PC-3 (cell line): ENCODE data around the gene NKAIN2. TPM values are rescaled to one million over a fixed set of nuclear protein-coding genes. Genes with fewer than 3 reads are reported as not detected.
A peak's percentile ranks its signal among the peaks of the same experiment; 100 is the strongest.

Source experiments
- ATAC-seq: fragments of 200-7000 bp; cut with Tn5 transposase; 2 replicates; pipeline ENCODE4 v1.9.1; 2020; ENCODE audit warnings: mild to moderate bottlenecking, moderate library complexity
- BruUV-seq: library from RNA; stranded (reverse); fragments of 400-500 nt; replicated peaks from 2 replicates; lab custom pipeline; 2021; lab: Mats Ljungman, UMichigan
- CTCF ChIA-PET: fragments of 300-600 bp; sonication (Branson Sonifier 250); formaldehyde crosslinking; loops from one replicate; lab custom pipeline; 2022; ENCODE audit warnings: antibody characterized with exemption; lab: Charles Lee
- POLR2A ChIA-PET: fragments of 300-600 bp; sonication (Branson Sonifier 250); formaldehyde crosslinking; loops from one replicate; lab custom pipeline; 2022; ENCODE audit warnings: antibody characterized with exemption; ENCODE audit not compliant: unreplicated experiment; lab: Charles Lee
- DNase-seq: peaks from one replicate; pipeline ENCODE4 v3.0.0-alpha.2; 2015
- H2AFZ ChIP-seq: fragments of 300-600 bp; sonication (generic); 2 replicates; pipeline ENCODE4 v1.6.0; 2016; ENCODE audit warnings: antibody characterized with exemption, low read length
- H3F3A ChIP-seq: fragments of 300-600 bp; sonication (generic); one replicate; pipeline ENCODE4 v1.6.0; 2017; ENCODE audit warnings: antibody characterized with exemption, low read length, control low read depth, mild to moderate bottlenecking; ENCODE audit not compliant: unreplicated experiment
- H3K27ac ChIP-seq: fragments of 300-600 bp; sonication (generic); 2 replicates; pipeline ENCODE4 v1.5.1; 2016; ENCODE audit warnings: mild to moderate bottlenecking, low read length
- H3K27me3 ChIP-seq: fragments of 300-600 bp; sonication (generic); 2 replicates; pipeline ENCODE4 v1.6.1; 2016; ENCODE audit warnings: low read length, mixed read lengths
- H3K36me3 ChIP-seq: fragments of 300-600 bp; sonication (generic); 2 replicates; pipeline ENCODE4 v1.6.1; 2016; ENCODE audit warnings: low read depth, mixed run types, low read length, mixed read lengths
- H3K4me1 ChIP-seq: fragments of 300-600 bp; sonication (generic); 2 replicates; pipeline ENCODE4 v1.5.1; 2016; ENCODE audit warnings: low read length; ENCODE audit not compliant: insufficient read depth
- H3K4me2 ChIP-seq: fragments of 300-600 bp; sonication (generic); 2 replicates; pipeline ENCODE4 v1.6.0; 2016; ENCODE audit warnings: low read length
- H3K4me3 ChIP-seq: fragments of 300-600 bp; sonication (generic); 2 replicates; pipeline ENCODE4 v1.5.1; 2016; ENCODE audit warnings: mild to moderate bottlenecking, low read length, mixed read lengths
- H3K79me2 ChIP-seq: fragments of 300-600 bp; sonication (generic); 2 replicates; pipeline ENCODE4 v1.6.1; 2017; ENCODE audit warnings: low read length, mixed read lengths
- H3K9ac ChIP-seq: fragments of 300-600 bp; sonication (generic); 2 replicates; pipeline ENCODE4 v1.6.0; 2016; ENCODE audit warnings: mild to moderate bottlenecking, low read length
- H3K9me2 ChIP-seq: fragments of 300-600 bp; sonication (generic); replicated peaks from 2 replicates; pipeline ENCODE4 v1.6.1; 2016; ENCODE audit warnings: mixed run types, low read length, mixed read lengths
- H3K9me3 ChIP-seq: fragments of 300-600 bp; sonication (generic); 2 replicates; pipeline ENCODE4 v1.6.1; 2016; ENCODE audit warnings: low read length, mixed read lengths
- H4K20me1 ChIP-seq: fragments of 300-600 bp; sonication (generic); 2 replicates; pipeline ENCODE4 v1.6.1; 2016; ENCODE audit warnings: low read length, mixed read lengths
- EZH2 ChIP-seq: fragments of 300-600 bp; sonication (generic); IDR thresholded peaks from one replicate; pipeline ENCODE4 v1.6.1; 2017; ENCODE audit warnings: antibody characterized with exemption, mild to moderate bottlenecking, low read length; ENCODE audit not compliant: unreplicated experiment
- EZH2phosphoT487 ChIP-seq: fragments of 300-600 bp; sonication (generic); IDR thresholded peaks from 2 replicates; pipeline ENCODE4 v1.6.1; 2018; ENCODE audit warnings: mild to moderate bottlenecking, antibody characterized with exemption, low read length, borderline replicate concordance
- intact Hi-C: fragments of 100-400 bp; cut with micrococcal nuclease; formaldehyde crosslinking; loops from 2 replicates; pipeline ENCODE4 v1.9.0; 2023
- total RNA-seq: library from RNA; depleted of rRNA; stranded (reverse); fragments of >200 nt; gene quantifications from 2 replicates; pipeline ENCODE4 v1.2.3, GENCODE V29; 2014
- TF ChIP-seq, protein P1 (sequence below): fragments of 300-600 bp; sonication (generic); conservative IDR thresholded peaks from 2 replicates; pipeline ENCODE4 v1.5.1; 2017; ENCODE audit warnings: antibody characterized with exemption, low read depth, mild to moderate bottlenecking, low read length

The NKAIN2 gene
- total RNA-seq, 1 experiment from 2014 or later, result not detected

DNA sequence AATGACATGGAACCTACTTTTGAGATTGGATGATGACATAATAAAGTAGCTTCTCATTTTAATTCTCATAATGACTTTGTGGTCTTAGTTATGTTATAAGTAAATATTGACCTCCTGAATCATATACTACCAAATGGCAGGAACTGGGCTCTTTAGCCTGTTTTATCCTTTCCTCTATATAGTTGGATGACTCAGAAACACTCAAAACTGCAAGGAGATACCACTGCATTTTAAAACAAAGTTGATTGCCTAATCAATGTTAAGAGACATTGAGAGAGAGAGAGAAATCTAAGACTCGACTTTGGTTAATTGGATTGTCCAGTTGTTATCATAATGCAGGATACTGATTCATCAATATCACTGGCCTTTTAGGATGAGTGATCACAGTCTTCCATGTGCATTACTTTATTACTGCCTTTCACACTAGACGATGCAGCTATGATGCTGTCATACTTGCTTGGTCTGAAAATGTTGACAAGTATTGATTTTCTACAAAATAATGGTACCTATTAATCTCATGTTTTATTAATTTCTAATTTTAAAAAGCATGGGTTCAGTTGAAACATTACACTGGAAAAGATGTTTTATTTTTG, 320.0 kb downstream of the NKAIN2 start:
- peak; percentile 12 for DNase-seq
- Histone ChIP-seq H3K9ac (no peak overlapping the region), H3K79me2 (no peaks in the 10 kb centered on the region), H3K27ac (no peak overlapping the region), H3K4me3 (no peak overlapping the region), H3K27me3 (no peaks in the 10 kb centered on the region), H3K4me1 (no peaks in the 10 kb centered on the region), H3K9me2 (no peaks in the 10 kb centered on the region), H3F3A (no peaks in the 10 kb centered on the region), H4K20me1 (no peaks in the 10 kb centered on the region), H3K4me2 (no peak overlapping the region), H2AFZ (no peak overlapping the region), H3K9me3 (no peaks in the 10 kb centered on the region), H3K36me3 (no peaks in the 10 kb centered on the region)
- ChIA-PET POLR2A (no interaction called here), CTCF (no interaction called here)
- ATAC-seq, result no peak
- BruUV-seq, result no TSS peak
- TF ChIP-seq EZH2phosphoT487, result no peak
- no peak for TF ChIP-seq EZH2
- TF ChIP-seq, protein P1, sequence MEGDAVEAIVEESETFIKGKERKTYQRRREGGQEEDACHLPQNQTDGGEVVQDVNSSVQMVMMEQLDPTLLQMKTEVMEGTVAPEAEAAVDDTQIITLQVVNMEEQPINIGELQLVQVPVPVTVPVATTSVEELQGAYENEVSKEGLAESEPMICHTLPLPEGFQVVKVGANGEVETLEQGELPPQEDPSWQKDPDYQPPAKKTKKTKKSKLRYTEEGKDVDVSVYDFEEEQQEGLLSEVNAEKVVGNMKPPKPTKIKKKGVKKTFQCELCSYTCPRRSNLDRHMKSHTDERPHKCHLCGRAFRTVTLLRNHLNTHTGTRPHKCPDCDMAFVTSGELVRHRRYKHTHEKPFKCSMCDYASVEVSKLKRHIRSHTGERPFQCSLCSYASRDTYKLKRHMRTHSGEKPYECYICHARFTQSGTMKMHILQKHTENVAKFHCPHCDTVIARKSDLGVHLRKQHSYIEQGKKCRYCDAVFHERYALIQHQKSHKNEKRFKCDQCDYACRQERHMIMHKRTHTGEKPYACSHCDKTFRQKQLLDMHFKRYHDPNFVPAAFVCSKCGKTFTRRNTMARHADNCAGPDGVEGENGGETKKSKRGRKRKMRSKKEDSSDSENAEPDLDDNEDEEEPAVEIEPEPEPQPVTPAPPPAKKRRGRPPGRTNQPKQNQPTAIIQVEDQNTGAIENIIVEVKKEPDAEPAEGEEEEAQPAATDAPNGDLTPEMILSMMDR, result no peak
- intact Hi-C loops, result no loop called here

- Histone ChIP-seq H3K27ac (no peak overlapping the region), H3K79me2 (no peaks in the 10 kb centered on the region), H3K27me3 (no peaks in the 10 kb centered on the region), H3K9me3 (no peaks in the 10 kb centered on the region), H3F3A (no peaks in the 10 kb centered on the region), H4K20me1 (no peaks in the 10 kb centered on the region), H3K9ac (no peak overlapping the region), H3K4me2 (no peak overlapping the region), H3K4me3 (no peak overlapping the region), H3K9me2 (no peaks in the 10 kb centered on the region), H3K36me3 (no peaks in the 10 kb centered on the region), H2AFZ (no peak overlapping the region), H3K4me1 (no peaks in the 10 kb centered on the region)
- POLR2A ChIA-PET, result no interaction called here
- intact Hi-C loops, result no loop called here
- no TSS peak for BruUV-seq
- ATAC-seq, result no peak
- TF ChIP-seq EZH2, result no peak
- no peak for TF ChIP-seq EZH2phosphoT487
- TF ChIP-seq, protein P1, result no peak
- CTCF ChIA-PET, result no interaction called here
- no peak for DNase-seq
Measured at GRCh38 chr6:124131259-124131658, 327.6 kb downstream of the NKAIN2 start.

- intact Hi-C loops, result no loop called here
- no peak overlapping the region for H2AFZ ChIP-seq
- no peaks in the 10 kb centered on the region for H3K4me1 ChIP-seq
- POLR2A ChIA-PET, result no interaction called here
- no peaks in the 10 kb centered on the region for H3K27me3 ChIP-seq
- H4K20me1 ChIP-seq, result no peaks in the 10 kb centered on the region
- TF ChIP-seq EZH2 (no peak), EZH2phosphoT487 (no peak)
- TF ChIP-seq, protein P1, result no peak
- no peaks in the 10 kb centered on the region for H3K9me3 ChIP-seq
- H3K4me3 ChIP-seq, result no peak overlapping the region
- no peak for ATAC-seq
- no peaks in the 10 kb centered on the region for H3F3A ChIP-seq
- no TSS peak for BruUV-seq
- no peaks in the 10 kb centered on the region for H3K36me3 ChIP-seq
- H3K79me2 ChIP-seq, result no peaks in the 10 kb centered on the region
- CTCF ChIA-PET, result no interaction called here
- DNase-seq, result no peak
- H3K9me2 ChIP-seq, result no peaks in the 10 kb centered on the region
- no peak overlapping the region for H3K9ac ChIP-seq
- H3K27ac ChIP-seq, result no peak overlapping the region
- no peak overlapping the region for H3K4me2 ChIP-seq
Measured at GRCh38 chr6:124131779-124132178, 328.1 kb downstream of the NKAIN2 start.
